ENCODE data around the gene RPRD1A. TPM values are rescaled to one million over a fixed set of nuclear protein-coding genes. Genes with fewer than 3 reads are reported as not detected.
"Not testable (repeated sequence)": the region's sequence is repeated elsewhere in the genome, so short reads cannot be mapped to it uniquely, and the experiment has no call there.

RPRD1A gene
- total RNA-seq, 2 donors from 2014 or later: 72.7 to 81.5 TPM

DNA sequence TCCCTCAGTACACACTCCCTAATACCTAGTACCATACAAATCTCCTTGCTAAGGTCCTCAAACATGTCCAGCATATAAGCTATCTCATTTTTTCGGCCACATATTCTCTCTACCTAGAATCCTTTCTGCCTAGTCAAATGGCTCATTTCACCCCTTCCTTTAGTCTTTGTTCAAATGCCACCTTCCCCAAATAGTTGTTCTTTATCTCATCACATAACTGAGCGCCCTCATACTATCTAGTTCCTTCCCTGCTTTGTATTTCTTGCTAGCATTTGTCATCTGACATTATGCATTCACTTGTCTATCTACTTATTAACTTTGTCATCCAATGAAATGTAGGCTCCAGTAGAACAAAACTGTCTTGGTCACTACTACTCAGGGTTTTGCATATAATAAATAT lies 35.5 kb downstream of the RPRD1A start:
- WGBS: 98% methylated on average over 2 of the region's 2 CpGs
- H3K9me3 ChIP-seq: no peaks in the 10 kb centered on the region
- H3K4me1 ChIP-seq (replicated peaks): no peaks in the 10 kb centered on the region
- DNase-seq (ENCODE audit: low spot score): no peak
- H3K27ac ChIP-seq: no peak overlapping the region
- H3K27me3 ChIP-seq (replicated peaks; ENCODE audit: insufficient read depth): no peaks in the 10 kb centered on the region
- intact Hi-C loops (cut with DNase I): no loop called here
- no peaks in the 10 kb centered on the region for H3K36me3 ChIP-seq
- no peak overlapping the region for H3K4me3 ChIP-seq
- TF ChIP-seq, protein P1, sequence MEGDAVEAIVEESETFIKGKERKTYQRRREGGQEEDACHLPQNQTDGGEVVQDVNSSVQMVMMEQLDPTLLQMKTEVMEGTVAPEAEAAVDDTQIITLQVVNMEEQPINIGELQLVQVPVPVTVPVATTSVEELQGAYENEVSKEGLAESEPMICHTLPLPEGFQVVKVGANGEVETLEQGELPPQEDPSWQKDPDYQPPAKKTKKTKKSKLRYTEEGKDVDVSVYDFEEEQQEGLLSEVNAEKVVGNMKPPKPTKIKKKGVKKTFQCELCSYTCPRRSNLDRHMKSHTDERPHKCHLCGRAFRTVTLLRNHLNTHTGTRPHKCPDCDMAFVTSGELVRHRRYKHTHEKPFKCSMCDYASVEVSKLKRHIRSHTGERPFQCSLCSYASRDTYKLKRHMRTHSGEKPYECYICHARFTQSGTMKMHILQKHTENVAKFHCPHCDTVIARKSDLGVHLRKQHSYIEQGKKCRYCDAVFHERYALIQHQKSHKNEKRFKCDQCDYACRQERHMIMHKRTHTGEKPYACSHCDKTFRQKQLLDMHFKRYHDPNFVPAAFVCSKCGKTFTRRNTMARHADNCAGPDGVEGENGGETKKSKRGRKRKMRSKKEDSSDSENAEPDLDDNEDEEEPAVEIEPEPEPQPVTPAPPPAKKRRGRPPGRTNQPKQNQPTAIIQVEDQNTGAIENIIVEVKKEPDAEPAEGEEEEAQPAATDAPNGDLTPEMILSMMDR (IDR thresholded peaks at IDR 0.05): no peak
- TF ChIP-seq POLR2A (IDR thresholded peaks at IDR 0.05) (no peak), POLR2AphosphoS5 (IDR thresholded peaks at IDR 0.05) (no peak)

DNA sequence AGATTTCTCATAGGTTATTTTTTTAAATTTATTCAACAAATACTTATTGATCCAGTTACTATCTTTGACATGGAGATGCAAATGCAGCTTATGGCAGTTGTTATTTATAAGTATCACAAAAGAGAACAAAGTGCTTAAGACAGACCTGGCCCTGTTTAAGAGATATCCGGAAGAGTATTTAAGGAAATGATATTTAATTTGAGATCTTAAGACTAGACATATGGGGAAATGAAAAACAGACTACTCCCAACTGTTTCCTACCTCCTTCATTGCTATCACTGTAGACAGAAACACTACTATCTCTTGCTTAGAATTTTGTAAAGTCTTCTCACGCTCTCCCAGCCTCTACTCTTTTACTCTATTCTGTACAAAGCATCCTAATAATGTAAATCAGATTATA lies 36.0 kb downstream of the RPRD1A start:
- Histone ChIP-seq H3K27ac (no peak overlapping the region), H3K4me1 (replicated peaks) (no peaks in the 10 kb centered on the region), H3K36me3 (no peaks in the 10 kb centered on the region), H3K4me3 (no peak overlapping the region), H3K27me3 (replicated peaks; ENCODE audit: insufficient read depth) (no peaks in the 10 kb centered on the region), H3K9me3 (no peaks in the 10 kb centered on the region)
- no peak for TF ChIP-seq POLR2AphosphoS5 (IDR thresholded peaks at IDR 0.05)
- TF ChIP-seq, protein P1 (IDR thresholded peaks at IDR 0.05): no peak
- TF ChIP-seq POLR2A (IDR thresholded peaks at IDR 0.05): no peak
- 90% methylated on average over 2 of the region's 2 CpGs for WGBS
- DNase-seq (ENCODE audit: low spot score): no peak
- intact Hi-C loops (cut with DNase I): no loop called here

DNA sequence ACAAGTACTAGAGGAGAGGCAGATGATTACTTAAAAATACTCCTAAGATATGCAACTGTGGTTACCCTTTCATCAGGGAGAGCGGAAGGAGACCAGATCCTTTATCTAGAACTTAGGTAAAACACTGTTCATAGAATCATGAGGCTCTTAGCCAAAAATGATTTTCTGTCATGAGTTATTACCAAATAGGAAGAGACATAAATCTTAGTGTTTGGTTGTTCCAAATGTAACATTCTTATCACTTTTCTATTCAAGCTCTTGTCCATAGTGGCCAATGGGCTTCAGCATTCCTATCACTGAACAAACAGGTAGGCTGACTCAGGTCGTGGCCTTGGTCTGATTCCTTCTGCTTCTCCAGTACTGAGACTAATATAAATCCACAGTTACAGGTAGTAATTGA lies 38.5 kb downstream of the RPRD1A start:
- DNase-seq (ENCODE audit: low spot score): no peak
- no peaks in the 10 kb centered on the region for H3K4me1 ChIP-seq (replicated peaks)
- H3K9me3 ChIP-seq: no peaks in the 10 kb centered on the region
- TF ChIP-seq POLR2AphosphoS5 (IDR thresholded peaks at IDR 0.05): no peak
- TF ChIP-seq, protein P1 (IDR thresholded peaks at IDR 0.05): no peak
- no peak for TF ChIP-seq POLR2A (IDR thresholded peaks at IDR 0.05)
- peaks cover 0 to under 1% of the 10 kb centered on the region in 2 donors for H3K36me3 ChIP-seq
- no peak overlapping the region for H3K4me3 ChIP-seq
- WGBS: 82% methylated on average over 2 of the region's 2 CpGs
- no peak overlapping the region for H3K27ac ChIP-seq
- no peaks in the 10 kb centered on the region for H3K27me3 ChIP-seq (replicated peaks; ENCODE audit: insufficient read depth)
- intact Hi-C loops (cut with DNase I): no loop called here

DNA sequence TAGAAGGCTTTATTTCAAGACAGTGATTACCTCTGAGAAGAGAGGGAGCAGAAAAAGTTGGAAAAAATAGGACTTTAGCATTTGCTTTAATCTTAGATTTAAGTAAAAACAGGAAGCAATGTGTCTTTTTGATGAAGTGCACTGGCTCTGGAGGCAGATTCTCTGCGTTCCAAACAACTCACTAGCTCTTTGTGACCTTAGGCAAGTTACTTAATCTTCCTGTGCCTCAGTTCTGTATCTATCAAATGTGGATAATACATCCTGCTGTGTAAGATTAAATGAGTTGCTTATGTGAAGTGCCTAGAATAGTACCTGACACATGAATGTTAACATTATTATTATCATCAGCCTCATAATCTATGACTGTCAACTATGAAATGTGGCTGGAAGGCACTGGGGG lies 42.3 kb downstream of the RPRD1A start:
- DNase-seq (ENCODE audit: low spot score): no peak
- intact Hi-C loops (cut with DNase I): no loop called here
- WGBS: 59% methylated on average over 1 of the region's 1 CpG

DNA sequence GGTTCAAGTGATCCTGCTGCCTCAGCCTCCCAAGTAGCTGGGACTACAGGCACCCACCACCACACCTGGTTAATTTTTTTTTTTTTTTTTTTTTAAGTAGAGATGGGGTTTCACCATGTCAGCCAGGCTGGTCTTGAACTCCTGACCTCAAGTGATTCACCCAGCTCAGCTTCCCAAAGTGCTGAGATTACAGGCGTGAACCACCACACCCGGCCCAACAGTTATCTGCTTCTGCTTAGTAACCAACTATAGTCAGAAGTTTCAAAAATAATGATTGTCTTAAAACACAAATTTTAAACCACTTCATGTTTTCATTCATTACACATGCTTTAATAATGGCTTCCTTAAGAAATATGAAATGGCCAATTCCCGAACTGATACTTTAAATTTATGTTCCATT lies 43.1 kb downstream of the RPRD1A start:
- intact Hi-C loops (cut with DNase I); H3K9me3 ChIP-seq; H3K4me3 ChIP-seq; H3K4me1 ChIP-seq (replicated peaks); H3K36me3 ChIP-seq; H3K27ac ChIP-seq; DNase-seq (ENCODE audit: low spot score); H3K27me3 ChIP-seq (replicated peaks; ENCODE audit: insufficient read depth): not testable (repeated sequence)
- 94% methylated on average over 3 of the region's 3 CpGs for WGBS

More for the DNA sequence above, 42.3 kb downstream of the RPRD1A start:
- TF ChIP-seq, protein P1 (IDR thresholded peaks at IDR 0.05): no peak
- TF ChIP-seq POLR2AphosphoS5 (IDR thresholded peaks at IDR 0.05) (no peak), POLR2A (IDR thresholded peaks at IDR 0.05) (no peak)
- Histone ChIP-seq H3K36me3 (peaks cover 0 to 5% of the 10 kb centered on the region in 2 donors), H3K27me3 (replicated peaks; ENCODE audit: insufficient read depth) (no peaks in the 10 kb centered on the region), H3K4me1 (replicated peaks) (no peaks in the 10 kb centered on the region), H3K4me3 (no peak overlapping the region), H3K9me3 (no peaks in the 10 kb centered on the region), H3K27ac (no peak overlapping the region)
